Measurements from ENCODE around the gene CD164L2.

DNA sequence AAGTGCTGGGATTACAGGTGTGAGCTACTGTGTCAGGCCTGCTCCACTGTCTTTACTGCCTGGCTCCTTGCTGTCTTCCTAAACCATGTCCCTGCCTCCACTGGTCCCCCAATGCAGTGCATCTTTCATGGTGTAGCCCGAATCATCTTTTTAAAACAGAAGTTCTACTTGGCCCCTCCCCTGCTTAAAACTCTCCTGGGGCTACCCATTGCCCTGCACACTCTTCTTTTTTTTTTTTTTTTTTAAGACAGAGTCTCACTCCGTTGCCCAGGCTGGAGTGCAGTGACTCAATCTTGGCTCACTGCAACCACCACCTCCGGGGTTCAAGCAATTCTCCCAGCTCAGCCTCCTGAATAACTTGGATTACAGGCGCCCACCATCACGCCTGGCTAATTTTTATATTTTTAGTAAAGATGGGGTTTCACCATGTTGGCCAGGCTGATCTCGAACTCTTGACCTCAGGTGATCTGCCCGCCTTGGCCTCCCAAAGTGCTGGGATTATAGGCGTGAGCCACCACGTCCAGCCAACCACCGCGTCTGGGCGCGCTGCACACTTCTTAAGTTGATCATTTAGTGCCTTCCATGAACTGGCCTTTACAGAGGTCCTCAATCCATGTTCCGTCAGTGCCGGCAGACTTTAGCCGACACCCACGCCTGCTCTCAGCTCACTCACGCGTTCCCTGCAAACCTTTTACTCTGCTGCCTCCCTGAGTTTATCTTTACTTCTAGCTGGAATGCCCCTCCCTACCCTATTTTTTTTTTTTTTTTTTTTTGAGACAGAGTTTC, 10.9 kb downstream of the CD164L2 start:
- TF ChIP-seq EZH2 (IDR thresholded peaks at IDR 0.05) (no peak), POLR2AphosphoS5 (IDR thresholded peaks at IDR 0.05; ENCODE audit: borderline replicate concordance, low read depth, low read length) (no peak), FOXP2 (optimal IDR thresholded peaks at IDR 0.05; ENCODE audit: control extremely low read depth, extremely low read length, insufficient read depth) (no peak)
